ENCODE results near the gene CAMKV. TPM values are rescaled to one million over a fixed set of nuclear protein-coding genes. Genes with fewer than 3 reads are reported as not detected.

CAMKV gene
- total RNA-seq, 3 donors from 2014 or later = 1.5 TPM; not detected in 2

- no peak overlapping the region for H3K4me3 ChIP-seq
- H3K36me3 ChIP-seq = no peaks in the 10 kb centered on the region
- TF ChIP-seq POLR2A (IDR thresholded peaks at IDR 0.05) (no peak), POLR2AphosphoS5 (IDR thresholded peaks at IDR 0.05) (no peak)
- TF ChIP-seq, protein P1, sequence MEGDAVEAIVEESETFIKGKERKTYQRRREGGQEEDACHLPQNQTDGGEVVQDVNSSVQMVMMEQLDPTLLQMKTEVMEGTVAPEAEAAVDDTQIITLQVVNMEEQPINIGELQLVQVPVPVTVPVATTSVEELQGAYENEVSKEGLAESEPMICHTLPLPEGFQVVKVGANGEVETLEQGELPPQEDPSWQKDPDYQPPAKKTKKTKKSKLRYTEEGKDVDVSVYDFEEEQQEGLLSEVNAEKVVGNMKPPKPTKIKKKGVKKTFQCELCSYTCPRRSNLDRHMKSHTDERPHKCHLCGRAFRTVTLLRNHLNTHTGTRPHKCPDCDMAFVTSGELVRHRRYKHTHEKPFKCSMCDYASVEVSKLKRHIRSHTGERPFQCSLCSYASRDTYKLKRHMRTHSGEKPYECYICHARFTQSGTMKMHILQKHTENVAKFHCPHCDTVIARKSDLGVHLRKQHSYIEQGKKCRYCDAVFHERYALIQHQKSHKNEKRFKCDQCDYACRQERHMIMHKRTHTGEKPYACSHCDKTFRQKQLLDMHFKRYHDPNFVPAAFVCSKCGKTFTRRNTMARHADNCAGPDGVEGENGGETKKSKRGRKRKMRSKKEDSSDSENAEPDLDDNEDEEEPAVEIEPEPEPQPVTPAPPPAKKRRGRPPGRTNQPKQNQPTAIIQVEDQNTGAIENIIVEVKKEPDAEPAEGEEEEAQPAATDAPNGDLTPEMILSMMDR (IDR thresholded peaks at IDR 0.05) = no peak
- no peak overlapping the region for H3K27ac ChIP-seq
- intact Hi-C loops (cut with DNase I; ENCODE audit: low total_unique reads) = no loop called here
- no peak for DNase-seq (ENCODE audit: low spot score in 2 of 2)
- H3K4me1 ChIP-seq = no peaks in the 10 kb centered on the region
- no peaks in the 10 kb centered on the region for H3K9me3 ChIP-seq
- no peaks in the 10 kb centered on the region for H3K27me3 ChIP-seq
Measured at GRCh38 chr3:49886922-49887265, 17.2 kb upstream of the CAMKV start.

DNA sequence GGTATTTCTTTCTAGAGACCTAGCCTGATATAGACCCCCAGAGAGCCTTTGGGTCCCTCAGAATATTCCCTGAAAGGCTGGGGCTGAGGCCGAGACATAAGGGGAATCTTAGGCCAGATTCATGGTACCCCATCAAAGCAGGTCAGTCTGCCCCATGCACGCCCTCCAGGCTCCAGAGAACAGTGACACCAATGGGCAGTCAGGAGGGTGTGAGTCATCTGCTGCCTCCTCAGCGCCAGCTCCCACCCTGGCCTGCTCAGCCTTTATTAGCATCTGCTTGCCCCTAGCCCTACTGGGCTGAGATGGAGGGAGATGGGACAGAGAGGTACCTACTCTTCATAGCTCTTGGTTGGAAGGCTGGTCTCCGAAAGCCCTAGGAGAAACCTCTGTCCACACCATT is 14.3 kb upstream of the CAMKV start:
- intact Hi-C loops (cut with DNase I; ENCODE audit: low total_unique reads) = loop anchor here (5.0 kb wide), 1 partner anchor 608 kb away; no protein-coding TSS in a partner anchor
- H3K27ac ChIP-seq = no peak overlapping the region
- no peaks in the 10 kb centered on the region for H3K4me1 ChIP-seq
- TF ChIP-seq, protein P1 (IDR thresholded peaks at IDR 0.05) = no peak
- TF ChIP-seq POLR2A (IDR thresholded peaks at IDR 0.05) (no peak), POLR2AphosphoS5 (IDR thresholded peaks at IDR 0.05) (no peak)
- DNase-seq (ENCODE audit: low spot score in 2 of 2) = no peak
- H3K4me3 ChIP-seq = no peak overlapping the region
- H3K36me3 ChIP-seq = no peaks in the 10 kb centered on the region
- no peaks in the 10 kb centered on the region for H3K27me3 ChIP-seq
- no peaks in the 10 kb centered on the region for H3K9me3 ChIP-seq

GRCh38 chr3:49882166-49882565 is 12.5 kb upstream of the CAMKV start:
- intact Hi-C loops (cut with DNase I; ENCODE audit: low total_unique reads) = loop anchor here (5.0 kb wide), 1 partner anchor 610 kb away; no protein-coding TSS in a partner anchor
- Histone ChIP-seq H3K36me3 (no peaks in the 10 kb centered on the region), H3K27ac (no peak overlapping the region), H3K4me1 (no peaks in the 10 kb centered on the region), H3K4me3 (no peak overlapping the region), H3K9me3 (no peaks in the 10 kb centered on the region), H3K27me3 (no peaks in the 10 kb centered on the region)
- TF ChIP-seq POLR2AphosphoS5 (IDR thresholded peaks at IDR 0.05) (no peak), POLR2A (IDR thresholded peaks at IDR 0.05) (no peak)
- TF ChIP-seq, protein P1 (IDR thresholded peaks at IDR 0.05) = no peak
- DNase-seq (ENCODE audit: low spot score in 2 of 2) = no peak

DNA sequence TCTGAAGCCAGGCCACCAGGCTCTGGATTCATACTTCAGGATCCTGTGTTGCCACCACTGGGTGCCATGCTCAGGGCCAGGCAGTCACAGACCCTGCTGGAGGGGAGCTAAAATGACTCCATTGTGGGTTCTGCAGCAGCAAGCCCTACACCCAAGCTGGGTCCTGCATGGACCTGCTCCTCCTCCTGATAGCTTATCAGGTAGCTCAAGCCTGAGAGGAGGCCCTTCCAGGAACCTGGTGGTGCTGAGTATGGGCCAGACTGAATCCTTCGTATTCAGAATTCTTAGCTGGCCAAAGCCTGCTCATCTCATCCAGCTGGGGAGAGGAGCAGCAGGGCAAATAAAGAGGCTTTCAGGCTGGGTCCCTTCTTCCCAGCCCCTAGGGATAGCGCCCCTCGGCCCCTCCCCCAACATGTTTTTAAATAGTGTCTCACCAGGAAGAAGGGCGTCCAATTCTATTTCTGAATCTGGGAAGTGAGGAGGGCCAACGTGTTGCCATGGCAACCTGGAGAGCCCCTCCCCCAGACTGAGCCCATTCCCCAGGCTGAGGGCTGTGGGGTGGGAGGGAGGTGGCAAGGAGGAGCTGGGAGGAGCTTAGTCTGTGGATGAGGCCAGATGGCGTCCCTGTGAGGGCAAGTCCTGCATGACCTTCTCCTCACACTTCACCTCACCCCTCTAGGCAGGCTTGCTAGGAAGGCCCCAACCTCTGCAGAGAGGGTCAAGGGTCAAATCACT is 11.0 kb upstream of the CAMKV start:
- H3K27me3 ChIP-seq = no peaks in the 10 kb centered on the region
- no peaks in the 10 kb centered on the region for H3K36me3 ChIP-seq
- intact Hi-C loops (cut with DNase I; ENCODE audit: low total_unique reads) = loop anchor here (5.0 kb wide), 1 partner anchor 612 kb away; no protein-coding TSS in a partner anchor
- H3K9me3 ChIP-seq = no peaks in the 10 kb centered on the region
- H3K4me1 ChIP-seq = no peaks in the 10 kb centered on the region
- TF ChIP-seq POLR2AphosphoS5 (IDR thresholded peaks at IDR 0.05) (no peak), POLR2A (IDR thresholded peaks at IDR 0.05) (no peak)
- TF ChIP-seq, protein P1 (IDR thresholded peaks at IDR 0.05) = no peak
- DNase-seq (ENCODE audit: low spot score in 2 of 2) = no peak
- H3K4me3 ChIP-seq = no peak overlapping the region
- no peak overlapping the region for H3K27ac ChIP-seq

- no peak for DNase-seq (ENCODE audit: low spot score in 2 of 2)
- Histone ChIP-seq H3K4me1 (no peaks in the 10 kb centered on the region), H3K9me3 (no peaks in the 10 kb centered on the region), H3K36me3 (no peaks in the 10 kb centered on the region), H3K27ac (no peak overlapping the region), H3K27me3 (no peaks in the 10 kb centered on the region), H3K4me3 (no peak overlapping the region)
- TF ChIP-seq, protein P1 (IDR thresholded peaks at IDR 0.05) = no peak
- intact Hi-C loops (cut with DNase I; ENCODE audit: low total_unique reads) = loop anchor here (5.0 kb wide), 1 partner anchor 613 kb away; no protein-coding TSS in a partner anchor
Measured at GRCh38 chr3:49879721-49880120, 10.0 kb upstream of the CAMKV start.
